Lung (tissue), 12 donors: Measurements from ENCODE around the gene ZNF581. TPM values are rescaled to one million over a fixed set of nuclear protein-coding genes. Genes with fewer than 3 reads are reported as not detected.
A peak's percentile ranks its signal among the peaks of the same experiment; 100 is the strongest.

Experiments
- ATAC-seq: fragments of 200-7000 bp; cut with Tn5 transposase; one replicate; pipeline ENCODE4 v1.9.1; 2020; ENCODE audit warnings: moderate number of reproducible peaks; ENCODE audit not compliant: insufficient read depth, low FRiP score
- DNase-seq, 3 donors: peaks; one replicate each; pipeline ENCODE4 v3.0.0-alpha.2; 2013 to 2017
- H3K27ac ChIP-seq, 2 donors: one replicate each; pipeline ENCODE4 v1.5.1; 2013; ENCODE audit warnings: mild to moderate bottlenecking in 2 of 2, moderate library complexity in 2 of 2, control low read depth in 1 of 2, inconsistent platforms in 1 of 2, low read depth in 1 of 2, low read length in 1 of 2
- H3K27me3 ChIP-seq, 3 donors: one replicate each; pipeline ENCODE4 v1.5.1; 2013; ENCODE audit warnings: low read length in 2 of 3; ENCODE audit not compliant: control insufficient read depth in 3 of 3, insufficient read depth in 3 of 3
- H3K36me3 ChIP-seq, 4 donors: one replicate each; pipeline ENCODE4 v1.5.1; 2013; ENCODE audit warnings: low read length in 4 of 4, mild to moderate bottlenecking in 1 of 4, moderate library complexity in 1 of 4; ENCODE audit not compliant: control insufficient read depth in 4 of 4, insufficient read depth in 4 of 4
- H3K4me1 ChIP-seq, 5 donors: one replicate each; pipeline ENCODE4 v1.5.1; 2013; ENCODE audit warnings: low read length in 5 of 5, mild to moderate bottlenecking in 2 of 5, moderate library complexity in 1 of 5; ENCODE audit not compliant: control insufficient read depth in 5 of 5, insufficient read depth in 5 of 5
- H3K4me3 ChIP-seq: one replicate; pipeline ENCODE4 v1.5.1; 2013; ENCODE audit warnings: mild to moderate bottlenecking, control low read depth, moderate library complexity
- H3K9ac ChIP-seq, 2 donors: one replicate each; pipeline ENCODE4 v1.5.1; 2013; ENCODE audit warnings: low read length in 2 of 2, control low read depth in 1 of 2; ENCODE audit not compliant: insufficient read depth in 1 of 2
- H3K9me3 ChIP-seq, 4 donors: one replicate each; pipeline ENCODE4 v1.5.1; 2013; ENCODE audit warnings: low read length in 3 of 4, mild to moderate bottlenecking in 1 of 4, moderate library complexity in 1 of 4; ENCODE audit not compliant: control insufficient read depth in 4 of 4, insufficient read depth in 3 of 4
- WGBS, 2 donors: extraction: QIAGEN DNeasy Blood & Tissue Kit; methylation state at CpG; one replicate each; pipeline ENCODE4 v1.1.7; 2013; 5-methylcytosine and 5-hydroxymethylcytosine counted together
- polyA plus RNA-seq, 2 donors: library from polyadenylated mRNA; stranded (reverse); fragments of 200-250 nt; gene quantifications; one replicate each; pipeline ENCODE4 v1.2.1, GENCODE V29; 2013
- total RNA-seq, 2 donors: library from RNA; depleted of rRNA in 1 of 2; stranded (reverse); fragments of >200 nt in 1 of 2; gene quantifications; one replicate each; pipeline ENCODE4 v1.2.1, GENCODE V29; 2014 to 2021
- TF ChIP-seq, protein P1 (sequence below): IDR thresholded peaks from 2 replicates; pipeline ENCODE4 v1.5.1; 2012; ENCODE audit warnings: mild to moderate bottlenecking; ENCODE audit errors: control extremely low read depth, extremely low read depth
- donor health status: control.
- donor health status: control.
- donor health status: Bipolar disorder and iron deficiency.
- donor health status: healthy.
- donor health status: DM: yes; HTN: yes; CAD: no.

The ZNF581 gene
- total and polyA plus RNA-seq, 4 donors, result 15.0 to 18.1 (median 15.6) TPM

DNA sequence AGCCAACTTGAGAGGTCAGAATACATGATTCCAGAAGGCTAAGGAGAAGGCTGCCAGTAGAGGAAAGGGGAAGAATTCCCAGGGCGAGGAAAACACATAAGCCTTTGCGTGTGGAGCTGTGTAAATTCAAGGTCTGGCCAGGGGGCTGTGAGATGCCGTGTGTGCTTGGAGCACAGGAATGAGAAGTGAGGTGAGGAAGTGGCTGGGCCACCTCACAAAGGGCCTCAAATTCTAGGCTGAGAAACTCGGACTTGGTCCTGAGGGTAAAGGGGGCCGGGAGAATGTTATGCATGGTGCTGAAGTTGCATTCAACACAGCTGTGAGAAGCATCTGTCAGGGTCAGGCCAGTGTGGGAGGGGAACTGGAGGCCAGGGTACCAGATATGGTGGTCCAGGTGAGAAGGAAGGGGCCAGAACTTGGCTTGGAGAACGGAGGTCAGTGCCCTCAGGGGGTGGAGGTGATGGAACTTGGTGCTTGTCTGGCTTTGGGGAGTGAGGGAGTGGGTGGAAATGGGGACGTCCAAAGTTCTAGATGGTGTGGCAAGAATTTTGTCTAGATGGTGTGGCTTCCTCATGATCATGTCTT, 7.5 kb upstream of the ZNF581 start:
- DNase-seq, result no peak
- H3K4me1 ChIP-seq, result peaks cover 5 to 22% (median 13%) of the 10 kb centered on the region in 5 donors
- H3K9me3 ChIP-seq, result no peaks in the 10 kb centered on the region
- no peaks in the 10 kb centered on the region for H3K27me3 ChIP-seq
- peak overlapping the region; percentile 84 to 99 for H3K27ac ChIP-seq
- WGBS, 2 donors, result 58 to 64% methylated on average over 7 of the region's 7 CpGs
- no peak for ATAC-seq
- peak overlapping the region; percentile 88 for H3K4me3 ChIP-seq
- H3K9ac ChIP-seq, result peak overlapping the region; percentile 94 to 99
- H3K36me3 ChIP-seq, result peaks cover 0 to 3% (median under 1%) of the 10 kb centered on the region in 4 donors
- TF ChIP-seq, protein P1, sequence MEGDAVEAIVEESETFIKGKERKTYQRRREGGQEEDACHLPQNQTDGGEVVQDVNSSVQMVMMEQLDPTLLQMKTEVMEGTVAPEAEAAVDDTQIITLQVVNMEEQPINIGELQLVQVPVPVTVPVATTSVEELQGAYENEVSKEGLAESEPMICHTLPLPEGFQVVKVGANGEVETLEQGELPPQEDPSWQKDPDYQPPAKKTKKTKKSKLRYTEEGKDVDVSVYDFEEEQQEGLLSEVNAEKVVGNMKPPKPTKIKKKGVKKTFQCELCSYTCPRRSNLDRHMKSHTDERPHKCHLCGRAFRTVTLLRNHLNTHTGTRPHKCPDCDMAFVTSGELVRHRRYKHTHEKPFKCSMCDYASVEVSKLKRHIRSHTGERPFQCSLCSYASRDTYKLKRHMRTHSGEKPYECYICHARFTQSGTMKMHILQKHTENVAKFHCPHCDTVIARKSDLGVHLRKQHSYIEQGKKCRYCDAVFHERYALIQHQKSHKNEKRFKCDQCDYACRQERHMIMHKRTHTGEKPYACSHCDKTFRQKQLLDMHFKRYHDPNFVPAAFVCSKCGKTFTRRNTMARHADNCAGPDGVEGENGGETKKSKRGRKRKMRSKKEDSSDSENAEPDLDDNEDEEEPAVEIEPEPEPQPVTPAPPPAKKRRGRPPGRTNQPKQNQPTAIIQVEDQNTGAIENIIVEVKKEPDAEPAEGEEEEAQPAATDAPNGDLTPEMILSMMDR, result no peak

DNA sequence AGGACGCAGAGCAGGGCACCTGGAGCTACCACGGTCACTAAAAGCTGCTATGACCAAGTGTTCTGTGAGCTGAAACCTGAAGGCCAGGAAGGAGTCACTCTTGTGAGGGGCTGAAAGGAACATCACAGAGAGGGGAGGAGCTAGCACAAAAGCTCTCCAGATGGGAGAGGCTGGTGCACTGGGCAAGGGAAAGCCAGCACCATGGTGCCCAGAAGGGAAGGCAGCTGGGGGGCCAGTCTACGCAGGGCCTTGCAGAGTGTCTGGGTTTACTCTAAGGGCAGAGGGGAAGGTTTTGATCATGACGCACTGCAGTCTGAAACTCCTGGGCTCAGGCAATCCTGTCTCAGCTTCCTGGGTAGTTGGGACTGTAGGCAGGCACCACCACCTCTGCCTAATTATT, 6.7 kb upstream of the ZNF581 start:
- Histone ChIP-seq H3K27me3 (no peaks in the 10 kb centered on the region), H3K4me1 (peaks cover 5 to 22% (median 14%) of the 10 kb centered on the region in 5 donors), H3K9me3 (no peaks in the 10 kb centered on the region), H3K27ac (no peak overlapping the region), H3K36me3 (peaks cover 0 to 3% (median under 1%) of the 10 kb centered on the region in 4 donors), H3K4me3 (no peak overlapping the region), H3K9ac (no peak overlapping the region)
- ATAC-seq (no peak), DNase-seq (no peak)
- WGBS, 2 donors, result 88 to 96% methylated on average over 4 of the region's 4 CpGs
- TF ChIP-seq, protein P1, result no peak

DNA sequence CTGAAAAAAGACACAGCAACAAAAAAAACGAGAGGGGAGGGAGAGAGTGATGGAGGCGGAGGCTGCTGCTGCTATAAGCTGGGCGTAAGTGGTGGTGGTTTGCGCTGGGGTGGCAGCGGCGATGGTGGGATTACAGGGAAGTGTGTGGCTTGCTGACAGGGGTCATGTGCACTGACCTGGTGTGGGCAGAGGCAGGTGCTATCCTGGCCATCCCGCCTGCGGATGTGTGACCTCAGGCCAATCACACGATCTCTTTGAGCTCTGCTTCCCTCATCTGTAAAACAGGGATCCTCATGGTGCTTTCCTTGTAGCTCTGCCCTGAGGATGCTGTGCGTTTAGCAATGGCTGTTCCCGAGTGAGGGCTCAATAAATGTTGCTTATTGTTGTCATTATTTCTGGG, 5.9 kb upstream of the ZNF581 start:
- Histone ChIP-seq H3K4me1 (peaks cover 5 to 27% (median 19%) of the 10 kb centered on the region in 5 donors), H3K27me3 (no peaks in the 10 kb centered on the region), H3K9me3 (no peaks in the 10 kb centered on the region), H3K9ac (no peak overlapping the region), H3K36me3 (peaks cover 0 to 3% (median under 1%) of the 10 kb centered on the region in 4 donors), H3K4me3 (no peak overlapping the region), H3K27ac (no peak overlapping the region)
- DNase-seq (no peak), ATAC-seq (no peak)
- TF ChIP-seq, protein P1, result no peak
- WGBS, 2 donors, result 82 to 89% methylated on average over 11 of the region's 11 CpGs
